CD14-positive monocyte (primary cell): Measurements from ENCODE around the gene SLC2A14. TPM values are rescaled to one million over a fixed set of nuclear protein-coding genes. Genes with fewer than 3 reads are reported as not detected.

Source experiments
- DNase-seq, 3 donors: peaks; one replicate each; pipeline ENCODE4 v3.0.0-alpha.2; 2011 to 2022
- H2AFZ ChIP-seq: 2 replicates; pipeline ENCODE4 v1.6.0; 2012; ENCODE audit warnings: mild to moderate bottlenecking, low read depth, low read length, inconsistent platforms; ENCODE audit not compliant: insufficient read depth, poor library complexity, severe bottlenecking
- H3K27ac ChIP-seq, 2 donors: 1 replicate in 1 of 2; 2 replicates in 1 of 2; pipeline ENCODE4 v1.5.1; 2012 to 2013; ENCODE audit warnings: low read length in 2 of 2, control low read depth in 1 of 2, inconsistent platforms in 1 of 2, low read depth in 1 of 2, mild to moderate bottlenecking in 1 of 2
- H3K27me3 ChIP-seq, 2 donors: one replicate each; pipeline versions ENCODE4 v1.6.0 to v1.6.1; 2011 to 2013; ENCODE audit warnings: low read length in 2 of 2; ENCODE audit not compliant: control insufficient read depth in 2 of 2, insufficient read depth in 2 of 2
- H3K36me3 ChIP-seq, 2 donors: replicated peaks in 1 of 2; 1 replicate in 1 of 2; 2 replicates in 1 of 2; pipeline versions ENCODE4 v1.5.1 to v1.6.1; 2012 to 2013; ENCODE audit warnings: low read length in 2 of 2, control low read depth in 1 of 2, inconsistent platforms in 1 of 2, mild to moderate bottlenecking in 1 of 2; ENCODE audit not compliant: insufficient read depth in 2 of 2, control insufficient read depth in 1 of 2
- H3K4me1 ChIP-seq, 2 donors: 1 replicate in 1 of 2; 2 replicates in 1 of 2; pipeline versions ENCODE4 v1.5.1 to v1.6.1; 2012 to 2013; ENCODE audit warnings: low read length in 2 of 2, control low read depth in 1 of 2, inconsistent platforms in 1 of 2, mild to moderate bottlenecking in 1 of 2, moderate library complexity in 1 of 2; ENCODE audit not compliant: insufficient read depth in 2 of 2, control insufficient read depth in 1 of 2
- H3K4me2 ChIP-seq: replicated peaks from 2 replicates; pipeline ENCODE3; 2012; ENCODE audit warnings: low read length, moderate library complexity, mild to moderate bottlenecking; ENCODE audit not compliant: poor library complexity, severe bottlenecking; ENCODE audit errors: extremely low read depth
- H3K4me3 ChIP-seq, 3 experiments: fragments of 200-600 bp in 1 of 3; sonication (generic) in 1 of 3; replicated peaks in 1 of 3; 1 replicate in 2 of 3; 2 replicates in 1 of 3; pipeline ENCODE4 v1.5.1; 2011 to 2013; ENCODE audit warnings: low read length in 3 of 3, mild to moderate bottlenecking in 3 of 3, control low read depth in 2 of 3, low read depth in 2 of 3, inconsistent platforms in 1 of 3, moderate library complexity in 1 of 3
- H3K79me2 ChIP-seq: 2 replicates; pipeline ENCODE4 v1.6.0; 2012; ENCODE audit warnings: mild to moderate bottlenecking, control low read depth, inconsistent platforms, low read length, moderate library complexity; ENCODE audit not compliant: insufficient read depth
- H3K9ac ChIP-seq: 2 replicates; pipeline ENCODE4 v1.6.0; 2017; ENCODE audit warnings: low read length, mild to moderate bottlenecking; ENCODE audit not compliant: insufficient read depth, poor library complexity, severe bottlenecking
- H3K9me3 ChIP-seq, 2 donors: replicated peaks in 1 of 2; 1 replicate in 1 of 2; 2 replicates in 1 of 2; pipeline versions ENCODE4 v1.5.1 to v1.6.1; 2012 to 2013; ENCODE audit warnings: low read length in 2 of 2, control low read depth in 1 of 2; ENCODE audit not compliant: control insufficient read depth in 1 of 2, insufficient read depth in 1 of 2
- H4K20me1 ChIP-seq: 2 replicates; pipeline ENCODE4 v1.6.0; 2012; ENCODE audit warnings: mild to moderate bottlenecking, low read length, control low read depth, moderate library complexity; ENCODE audit not compliant: insufficient read depth
- H3K27ac Mint-ChIP-seq, 7 donors: one replicate each; pipeline ENCODE4 v1.8.0; 2020; ENCODE audit warnings: mild to moderate bottlenecking in 7 of 7, mixed read lengths in 7 of 7, moderate library complexity in 6 of 7, inconsistent platforms in 2 of 7
- H3K27me3 Mint-ChIP-seq, 3 donors: one replicate each; pipeline ENCODE4 v1.8.0; 2021 to 2022; ENCODE audit warnings: low read depth in 3 of 3, mild to moderate bottlenecking in 3 of 3, mixed read lengths in 3 of 3, moderate library complexity in 3 of 3, inconsistent platforms in 1 of 3
- H3K36me3 Mint-ChIP-seq, 2 donors: one replicate each; pipeline ENCODE4 v1.8.0; 2020; ENCODE audit warnings: mixed read lengths in 2 of 2, inconsistent platforms in 1 of 2, mild to moderate bottlenecking in 1 of 2
- H3K4me1 Mint-ChIP-seq: one replicate; pipeline ENCODE4 v1.8.0; 2020; ENCODE audit warnings: mild to moderate bottlenecking, mixed read lengths
- H3K4me3 Mint-ChIP-seq, 2 donors: one replicate each; pipeline ENCODE4 v1.8.0; 2020; ENCODE audit warnings: mild to moderate bottlenecking in 2 of 2, mixed read lengths in 2 of 2, moderate library complexity in 1 of 2
- H3K9me3 Mint-ChIP-seq, 7 donors: one replicate each; pipeline ENCODE4 v1.8.0; 2020 to 2022; ENCODE audit warnings: mixed read lengths in 7 of 7, mild to moderate bottlenecking in 6 of 7, moderate library complexity in 6 of 7, inconsistent platforms in 2 of 7
- CTCF ChIP-seq: fragments of 200-600 bp; IDR thresholded peaks from one replicate; pipeline ENCODE4 v1.8.0; 2022; ENCODE audit warnings: antibody characterized with exemption, mild to moderate bottlenecking
- WGBS: methylation state at CpG from one replicate; pipeline ENCODE4 v1.1.5; 2013; ENCODE audit warnings: missing lambda C conversion rate; ENCODE audit not compliant: insufficient coverage; 5-methylcytosine and 5-hydroxymethylcytosine counted together
- intact Hi-C, 2 donors: fragments of 100-400 bp; cut with micrococcal nuclease; formaldehyde crosslinking; loops; one replicate each; pipeline versions ENCODE4 v1.15.0 to v1.15.1; 2023
- polyA plus RNA-seq, 3 donors: library from polyadenylated mRNA; depleted of rRNA in 1 of 3; unstranded in 2 of 3; stranded (reverse) in 1 of 3; fragments of 300-500 nt in 2 of 3; fragments of >200 nt in 1 of 3; fragmentation: Illumina TruSeq in 2 of 3; gene quantifications; 1 replicate in 2 of 3; 2 replicates in 1 of 3; pipeline ENCODE4 v1.2.3, GENCODE V29; 2012 to 2021

Gene SLC2A14
- polyA plus RNA-seq, 3 donors = 0.21 to 3.1 (median 0.29) TPM

GRCh38 chr12:7835766-7836165, 36.9 kb downstream of the SLC2A14 start:
- Histone ChIP-seq H3K79me2 (no peaks in the 10 kb centered on the region), H3K4me3 (no peak overlapping the region), H3K4me1 (peaks cover 45 to 55% of the 10 kb centered on the region in 2 donors), H4K20me1 (no peaks in the 10 kb centered on the region), H3K9me3 (no peaks in the 10 kb centered on the region), H3K4me2 (no peak overlapping the region), H3K9ac (no peak overlapping the region), H2AFZ (no peak overlapping the region), H3K36me3 (no peaks in the 10 kb centered on the region), H3K27me3 (no peaks in the 10 kb centered on the region), H3K27ac (peak overlapping the region in 1 of 2 donors; percentile 58)
- H3K4me3 Mint-ChIP-seq = no peak overlapping the region
- 40% methylated on average over 3 of the region's 5 CpGs for WGBS
- H3K4me1 Mint-ChIP-seq = peaks cover 44% of the 10 kb centered on the region
- no peak for TF ChIP-seq CTCF
- intact Hi-C loops = no loop called here
- peaks cover 0 to 3% (median 2%) of the 10 kb centered on the region in 3 donors for H3K27me3 Mint-ChIP-seq
- DNase-seq = no peak
- no peaks in the 10 kb centered on the region for H3K9me3 Mint-ChIP-seq
- no peaks in the 10 kb centered on the region for H3K36me3 Mint-ChIP-seq
- H3K27ac Mint-ChIP-seq = peak overlapping the region; percentile 24 to 89 (median 65)

DNA sequence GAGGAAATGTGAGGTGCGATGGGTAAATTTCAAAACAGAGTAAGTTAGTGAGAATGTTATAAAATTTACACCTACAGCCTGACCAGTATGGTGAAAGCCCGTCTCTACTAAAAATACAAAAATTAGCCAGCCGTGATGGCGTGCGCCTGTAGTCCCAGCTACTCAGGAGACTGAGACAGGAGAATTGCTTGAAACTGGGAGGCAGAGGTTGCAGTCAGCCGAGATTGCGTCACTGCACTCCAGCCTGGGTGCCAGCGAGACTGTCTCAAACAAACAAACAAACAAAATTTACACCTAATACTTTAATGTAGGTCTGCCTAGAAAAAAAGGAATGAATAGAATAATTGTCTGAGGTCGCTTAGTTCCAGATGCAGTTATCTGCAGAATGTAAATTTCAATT, 37.6 kb downstream of the SLC2A14 start:
- no peak overlapping the region for H3K9ac ChIP-seq

More for the DNA sequence above, 37.6 kb downstream of the SLC2A14 start:
- H3K79me2 ChIP-seq = no peaks in the 10 kb centered on the region
- no peak for TF ChIP-seq CTCF
- no peak overlapping the region for H3K4me2 ChIP-seq
- H3K9me3 ChIP-seq = no peaks in the 10 kb centered on the region
- H3K4me3 ChIP-seq = no peak overlapping the region
- intact Hi-C loops = no loop called here
- Mint-ChIP-seq H3K9me3 (no peaks in the 10 kb centered on the region), H3K4me1 (peaks cover 44% of the 10 kb centered on the region), H3K36me3 (no peaks in the 10 kb centered on the region), H3K27ac (peak overlapping the region; percentile 76 to 90 (median 83)), H3K27me3 (peaks cover 0 to 3% (median 2%) of the 10 kb centered on the region in 3 donors), H3K4me3 (no peak overlapping the region)
- H3K27me3 ChIP-seq = no peaks in the 10 kb centered on the region
- H4K20me1 ChIP-seq = no peaks in the 10 kb centered on the region
- peaks cover 45 to 55% of the 10 kb centered on the region in 2 donors for H3K4me1 ChIP-seq
- 100% methylated on average over 4 of the region's 9 CpGs for WGBS
- peak overlapping the region; percentile 36 to 54 for H3K27ac ChIP-seq
- no peaks in the 10 kb centered on the region for H3K36me3 ChIP-seq
- H2AFZ ChIP-seq = no peak overlapping the region
- no peak for DNase-seq
